Adrenal gland (tissue), 5 donors: ENCODE data around the gene MED1.
"Not testable (repeated sequence)": the region's sequence is repeated elsewhere in the genome, so short reads cannot be mapped to it uniquely, and the experiment has no call there.

ENCODE experiments used
- POLR2A ChIP-seq, 2 donors: fragments of 450-650 bp; IDR thresholded peaks; one replicate each; pipeline ENCODE4 v1.6.1; 2017; ENCODE audit warnings: antibody characterized with exemption in 2 of 2, mild to moderate bottlenecking in 2 of 2, moderate library complexity in 1 of 2
- TF ChIP-seq, protein P1 (sequence below), 6 experiments: fragments of 450-650 bp in 4 of 6; fragments of 200-600 bp in 2 of 6; sonication (generic) in 1 of 6; IDR thresholded peaks; 1 replicate in 5 of 6; 2 replicates in 1 of 6; pipeline versions ENCODE4 v1.5.1 to v1.8.0; 2016 to 2021; ENCODE audit warnings: antibody characterized with exemption in 6 of 6, mild to moderate bottlenecking in 2 of 6, moderate library complexity in 1 of 6
- donor health status: DM: no; HTN: no; CAD: no.

DNA sequence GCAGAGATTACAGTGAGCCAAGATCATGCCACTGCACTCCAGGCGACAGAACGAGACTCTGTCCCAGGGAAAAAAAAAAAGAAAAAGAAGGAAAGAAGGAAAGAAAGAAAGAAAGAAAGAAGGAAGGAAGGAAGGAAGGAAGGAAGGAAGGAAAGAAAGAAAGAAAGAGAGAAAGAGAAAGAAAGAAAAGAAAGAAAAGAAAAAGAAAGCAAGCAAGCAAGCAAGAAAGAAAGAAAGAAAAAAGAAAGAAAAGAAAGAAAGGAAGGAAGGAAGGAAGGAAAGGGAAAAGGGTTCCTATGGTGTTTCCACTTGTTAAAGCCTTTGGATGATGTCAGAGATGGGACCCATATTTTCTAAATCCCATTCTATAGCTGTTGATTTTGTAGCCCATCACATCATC, 11.2 kb downstream of the MED1 start:
- TF ChIP-seq, protein P1, sequence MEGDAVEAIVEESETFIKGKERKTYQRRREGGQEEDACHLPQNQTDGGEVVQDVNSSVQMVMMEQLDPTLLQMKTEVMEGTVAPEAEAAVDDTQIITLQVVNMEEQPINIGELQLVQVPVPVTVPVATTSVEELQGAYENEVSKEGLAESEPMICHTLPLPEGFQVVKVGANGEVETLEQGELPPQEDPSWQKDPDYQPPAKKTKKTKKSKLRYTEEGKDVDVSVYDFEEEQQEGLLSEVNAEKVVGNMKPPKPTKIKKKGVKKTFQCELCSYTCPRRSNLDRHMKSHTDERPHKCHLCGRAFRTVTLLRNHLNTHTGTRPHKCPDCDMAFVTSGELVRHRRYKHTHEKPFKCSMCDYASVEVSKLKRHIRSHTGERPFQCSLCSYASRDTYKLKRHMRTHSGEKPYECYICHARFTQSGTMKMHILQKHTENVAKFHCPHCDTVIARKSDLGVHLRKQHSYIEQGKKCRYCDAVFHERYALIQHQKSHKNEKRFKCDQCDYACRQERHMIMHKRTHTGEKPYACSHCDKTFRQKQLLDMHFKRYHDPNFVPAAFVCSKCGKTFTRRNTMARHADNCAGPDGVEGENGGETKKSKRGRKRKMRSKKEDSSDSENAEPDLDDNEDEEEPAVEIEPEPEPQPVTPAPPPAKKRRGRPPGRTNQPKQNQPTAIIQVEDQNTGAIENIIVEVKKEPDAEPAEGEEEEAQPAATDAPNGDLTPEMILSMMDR (IDR thresholded peaks at IDR 0.05), result not testable (repeated sequence)
- not testable (repeated sequence) for TF ChIP-seq POLR2A (IDR thresholded peaks at IDR 0.05)
